Testis (tissue), 3 donors: ENCODE results near the gene ALPK3. TPM values are rescaled to one million over a fixed set of nuclear protein-coding genes. Genes with fewer than 3 reads are reported as not detected.

Experiments
- DNase-seq: peaks from one replicate; pipeline ENCODE4 v3.0.0-alpha.2; 2019
- H3K27ac ChIP-seq, 2 donors: fragments of 200-600 bp; sonication (generic); one replicate each; pipeline ENCODE4 v1.5.1; 2019
- H3K27me3 ChIP-seq: fragments of 200-600 bp; sonication (generic); one replicate; pipeline ENCODE4 v1.5.1; 2019
- H3K36me3 ChIP-seq: fragments of 200-600 bp; sonication (generic); one replicate; pipeline ENCODE4 v1.5.1; 2017; ENCODE audit warnings: low read depth; ENCODE audit errors: missing control alignments
- H3K4me1 ChIP-seq: fragments of 200-600 bp; sonication (generic); one replicate; pipeline ENCODE4 v1.5.1; 2019
- H3K4me3 ChIP-seq, 2 donors: fragments of 200-600 bp; sonication (generic); one replicate each; pipeline ENCODE4 v1.5.1; 2017 to 2019
- H3K9me3 ChIP-seq: fragments of 200-600 bp; sonication (generic); one replicate; pipeline ENCODE4 v1.5.1; 2017
- CTCF ChIP-seq, 3 experiments: fragments of 450-650 bp in 2 of 3; fragments of 200-600 bp in 1 of 3; sonication (generic) in 1 of 3; IDR thresholded peaks; one replicate each; pipeline ENCODE4 v1.5.1; 2016 to 2019; ENCODE audit warnings: antibody characterized with exemption in 3 of 3, mild to moderate bottlenecking in 2 of 3, moderate library complexity in 1 of 3
- POLR2A ChIP-seq: fragments of 450-650 bp; IDR thresholded peaks from one replicate; pipeline ENCODE4 v1.6.1; 2017; ENCODE audit warnings: antibody characterized with exemption, mild to moderate bottlenecking, moderate library complexity
- WGBS, 2 donors: methylation state at CpG; one replicate each; pipeline ENCODE4 v1.1.5; 2018; 5-methylcytosine and 5-hydroxymethylcytosine counted together
- intact Hi-C: fragments of 100-400 bp; cut with DNase I; formaldehyde crosslinking; loops from one replicate; pipeline ENCODE4 v1.15.1; 2023; ENCODE audit warnings: low total_unique reads
- polyA plus RNA-seq: library from polyadenylated mRNA; stranded (reverse); fragments of 350-450 nt; fragmentation: Illumina TruSeq; extraction: RNeasy Lipid Tissue Mini Kit (QIAGEN cat#74804); gene quantifications from one replicate; pipeline ENCODE4 v1.2.3, GENCODE V29; 2014; ENCODE audit warnings: low read depth, low replicate concordance; ENCODE audit not compliant: insufficient read depth
- total RNA-seq, 2 donors: library from RNA; depleted of rRNA; stranded (reverse); fragments of >200 nt; gene quantifications; one replicate each; pipeline ENCODE4 v1.2.3, GENCODE V29; 2016

Gene ALPK3
- total and polyA plus RNA-seq, 3 donors from 2014 or later, result 3.0 to 5.0 (median 4.1) TPM

- WGBS, 2 donors, result 81 to 82% methylated on average over 4 of the region's 4 CpGs
- no peak for TF ChIP-seq CTCF (IDR thresholded peaks at IDR 0.05)
- TF ChIP-seq POLR2A, result no peak
- H3K9me3 ChIP-seq, result no peaks in the 10 kb centered on the region
- intact Hi-C loops, result no loop called here
- H3K36me3 ChIP-seq, result no peaks in the 10 kb centered on the region
- no peaks in the 10 kb centered on the region for H3K4me1 ChIP-seq
- DNase-seq, result no peak
- no peaks in the 10 kb centered on the region for H3K27me3 ChIP-seq
- no peak overlapping the region for H3K27ac ChIP-seq
- no peak overlapping the region for H3K4me3 ChIP-seq
Measured at GRCh38 chr15:84804005-84804900, 12.9 kb upstream of the ALPK3 start.

GRCh38 chr15:84805221-84805620, 11.9 kb upstream of the ALPK3 start:
- H3K9me3 ChIP-seq, result no peaks in the 10 kb centered on the region
- H3K4me1 ChIP-seq, result no peaks in the 10 kb centered on the region
- no peaks in the 10 kb centered on the region for H3K27me3 ChIP-seq
- TF ChIP-seq CTCF (IDR thresholded peaks at IDR 0.05) (no peak), POLR2A (no peak)
- intact Hi-C loops, result no loop called here
- no peak overlapping the region for H3K27ac ChIP-seq
- 60 to 65% methylated on average over 1 of the region's 1 CpG for WGBS, 2 donors
- no peak overlapping the region for H3K4me3 ChIP-seq
- no peaks in the 10 kb centered on the region for H3K36me3 ChIP-seq
- no peak for DNase-seq

- intact Hi-C loops, result no loop called here
- no peaks in the 10 kb centered on the region for H3K27me3 ChIP-seq
- H3K4me1 ChIP-seq, result no peaks in the 10 kb centered on the region
- WGBS, 2 donors, result 82 to 88% methylated on average over 3 of the region's 3 CpGs
- H3K27ac ChIP-seq, result no peak overlapping the region
- TF ChIP-seq CTCF (IDR thresholded peaks at IDR 0.05) (no peak), POLR2A (no peak)
- H3K36me3 ChIP-seq, result no peaks in the 10 kb centered on the region
- no peaks in the 10 kb centered on the region for H3K9me3 ChIP-seq
- no peak for DNase-seq
- no peak overlapping the region for H3K4me3 ChIP-seq
Measured at GRCh38 chr15:84807228-84807627, 9.9 kb upstream of the ALPK3 start.

GRCh38 chr15:84810073-84810840, 6.9 kb upstream of the ALPK3 start:
- intact Hi-C loops, result no loop called here
- no peak overlapping the region for H3K27ac ChIP-seq
- no peaks in the 10 kb centered on the region for H3K4me1 ChIP-seq
- no peak for TF ChIP-seq POLR2A
- TF ChIP-seq CTCF (IDR thresholded peaks at IDR 0.05), result no peak
- WGBS, 2 donors, result 92% methylated on average over 7 of the region's 7 CpGs
- H3K27me3 ChIP-seq, result no peaks in the 10 kb centered on the region
- DNase-seq, result no peak
- H3K9me3 ChIP-seq, result no peaks in the 10 kb centered on the region
- no peak overlapping the region for H3K4me3 ChIP-seq
- H3K36me3 ChIP-seq, result no peaks in the 10 kb centered on the region
